ENCODE data around the gene AATF.

AATF gene

DNA sequence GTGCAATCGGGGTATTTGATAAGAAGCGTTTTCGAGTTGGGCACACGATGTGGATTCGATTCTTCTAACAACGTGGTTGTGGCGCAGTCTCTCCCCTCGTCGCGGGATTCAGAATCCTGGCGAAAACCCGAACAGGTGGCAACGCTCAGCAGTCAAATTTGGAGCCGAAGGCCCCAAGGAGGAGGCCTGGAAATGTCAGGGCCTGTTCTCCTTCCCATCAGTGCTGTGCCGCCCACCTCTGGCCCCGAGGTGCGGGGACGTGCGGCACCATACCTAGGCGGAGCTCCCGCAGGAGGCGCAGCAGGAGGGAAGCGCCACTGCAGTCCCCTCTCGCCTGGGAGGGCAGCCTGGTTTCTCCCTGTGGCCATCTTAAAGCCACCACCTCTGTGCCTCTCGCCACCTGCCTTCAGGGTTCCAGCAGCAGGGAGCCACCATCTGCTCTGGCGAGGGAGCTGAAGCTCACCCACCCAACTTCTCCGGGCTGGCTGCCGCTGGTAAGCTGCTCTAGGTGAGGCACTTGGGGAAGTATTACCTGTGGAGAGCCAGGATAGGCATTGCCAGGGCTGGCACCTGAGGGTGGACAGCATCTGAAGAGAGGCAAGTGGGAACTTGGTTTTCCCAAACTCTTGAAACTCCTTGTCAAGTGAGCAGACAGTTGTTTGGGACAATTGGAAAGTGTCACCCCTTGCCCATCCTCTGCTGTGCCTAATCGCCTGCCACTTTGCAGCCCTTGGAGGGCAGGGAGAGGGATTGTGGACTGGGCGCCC is 2.6 kb upstream of the AATF start:
- Histone ChIP-seq H3K27me3 (replicated peaks; ENCODE audit: insufficient read depth, low read length) (peaks cover 68% of the 10 kb centered on the region), H3K4me3 (ENCODE audit: low read length) (no peak overlapping the region)
- no peak for DNase-seq

GRCh38 chr17:36946726-36947091 is 2.0 kb upstream of the AATF start:
- H3K4me2 ChIP-seq (ENCODE audit: low read depth, low read length): no peak overlapping the region

More for the DNA sequence above, 2.6 kb upstream of the AATF start:
- no peak for TF ChIP-seq EZH2phosphoT487 (IDR thresholded peaks at IDR 0.05; ENCODE audit: low read length)
- no peak for TF ChIP-seq CTCF (IDR thresholded peaks at IDR 0.05; ENCODE audit: low read length)
- TF ChIP-seq EZH2 (optimal IDR thresholded peaks at IDR 0.05; ENCODE audit: low read depth, low read length): no peak
- Histone ChIP-seq H3F3A (ENCODE audit: insufficient read depth, low read length) (no peaks in the 10 kb centered on the region), H3K9me3 (replicated peaks; ENCODE audit: insufficient read depth, low read length) (no peaks in the 10 kb centered on the region), H3K36me3 (replicated peaks; ENCODE audit: insufficient read depth, low read length) (0 out of 2 replicates have a peak, but pooled peaks cover 5% of the 10 kb centered on the region), H3K4me1 (ENCODE audit: low read length) (peaks cover 13% of the 10 kb centered on the region; the same call in 1 of the 2 replicates), H3K9ac (ENCODE audit: low read length) (no peak overlapping the region), H3K4me2 (ENCODE audit: low read depth, low read length) (no peak overlapping the region), H4K20me1 (ENCODE audit: insufficient read depth, low read length) (no peaks in the 10 kb centered on the region), H3K79me2 (ENCODE audit: low read length) (peaks cover 23% of the 10 kb centered on the region), H3K9me2 (replicated peaks; ENCODE audit: insufficient read depth, low read length) (no peaks in the 10 kb centered on the region), H2AFZ (ENCODE audit: low read length) (no peak overlapping the region), H3K27ac (ENCODE audit: low read length) (no peak overlapping the region)

DNA sequence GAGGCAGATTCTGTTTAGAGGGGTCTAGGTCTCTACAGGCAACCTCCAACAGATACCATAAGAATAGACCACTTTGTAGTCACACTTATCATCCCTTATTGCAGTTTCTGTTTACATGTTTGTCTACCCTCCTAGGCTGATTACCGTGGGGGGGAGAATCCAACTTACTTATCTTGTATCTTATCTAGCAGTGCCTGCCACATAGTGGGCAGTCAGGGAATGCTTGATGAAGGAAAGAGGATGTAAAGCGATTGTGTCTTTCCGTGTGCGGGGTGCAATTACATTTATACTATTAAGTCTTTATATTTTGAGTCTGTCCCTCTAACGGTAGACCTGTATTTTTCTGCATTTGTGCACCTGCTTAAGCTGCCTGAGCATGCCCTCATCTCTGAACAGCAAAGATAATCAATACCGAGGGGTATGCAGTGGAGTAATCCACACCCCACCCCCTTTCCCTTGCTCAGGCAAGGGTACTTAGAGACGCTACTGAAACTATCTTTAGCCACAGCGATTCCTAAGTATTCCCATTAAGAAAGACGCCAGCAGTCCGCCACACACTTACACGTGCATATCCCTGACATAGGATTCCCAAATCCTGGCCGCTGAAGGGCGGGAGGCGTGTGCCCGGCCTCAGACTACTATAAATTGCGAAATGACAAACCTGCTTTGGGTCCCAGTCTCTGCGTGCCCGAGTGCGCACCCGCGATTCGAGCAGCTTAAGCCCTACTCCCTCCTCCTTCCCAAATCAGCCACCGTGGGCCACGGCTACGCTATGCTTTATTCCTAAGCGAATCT is 635 bp upstream of the AATF start:
- no peaks in the 10 kb centered on the region for H3F3A ChIP-seq (ENCODE audit: insufficient read depth, low read length)
- H3K9ac ChIP-seq (ENCODE audit: low read length): peak overlapping the region; percentile 94; the same call in 1 of the 2 replicates
- H3K9me3 ChIP-seq (replicated peaks; ENCODE audit: insufficient read depth, low read length): no peaks in the 10 kb centered on the region
- peak overlapping the region; percentile 95 for H3K4me3 ChIP-seq (ENCODE audit: low read length)
- H3K79me2 ChIP-seq (ENCODE audit: low read length): peaks cover 42% of the 10 kb centered on the region
- DNase-seq: no peak
- TF ChIP-seq EZH2 (optimal IDR thresholded peaks at IDR 0.05; ENCODE audit: low read depth, low read length): no peak
- no peak for TF ChIP-seq CTCF (IDR thresholded peaks at IDR 0.05; ENCODE audit: low read length)
- TF ChIP-seq EZH2phosphoT487 (IDR thresholded peaks at IDR 0.05; ENCODE audit: low read length): no peak
- H2AFZ ChIP-seq (ENCODE audit: low read length): peak overlapping the region; percentile 84
- H4K20me1 ChIP-seq (ENCODE audit: insufficient read depth, low read length): no peaks in the 10 kb centered on the region
- no peak overlapping the region for H3K27ac ChIP-seq (ENCODE audit: low read length)
- peak overlapping the region; percentile 94 for H3K4me2 ChIP-seq (ENCODE audit: low read depth, low read length)
- H3K9me2 ChIP-seq (replicated peaks; ENCODE audit: insufficient read depth, low read length): no peaks in the 10 kb centered on the region
- H3K4me1 ChIP-seq (ENCODE audit: low read length): peaks cover 13% of the 10 kb centered on the region; the same call in 1 of the 2 replicates
- peaks cover 13% of the 10 kb centered on the region; the same call in 1 of the 2 replicates for H3K36me3 ChIP-seq (replicated peaks; ENCODE audit: insufficient read depth, low read length)
- H3K27me3 ChIP-seq (replicated peaks; ENCODE audit: insufficient read depth, low read length): peaks cover 49% of the 10 kb centered on the region

More at GRCh38 chr17:36946726-36947091, 2.0 kb upstream of the AATF start:
- DNase-seq: no peak
- peaks cover 29% of the 10 kb centered on the region for H3K79me2 ChIP-seq (ENCODE audit: low read length)
- TF ChIP-seq EZH2phosphoT487 (IDR thresholded peaks at IDR 0.05; ENCODE audit: low read length) (no peak), EZH2 (optimal IDR thresholded peaks at IDR 0.05; ENCODE audit: low read depth, low read length) (no peak), CTCF (IDR thresholded peaks at IDR 0.05; ENCODE audit: low read length) (no peak)
- H3K4me3 ChIP-seq (ENCODE audit: low read length): no peak overlapping the region
- H2AFZ ChIP-seq (ENCODE audit: low read length): no peak overlapping the region
- peaks cover 63% of the 10 kb centered on the region for H3K27me3 ChIP-seq (replicated peaks; ENCODE audit: insufficient read depth, low read length)
- H3K27ac ChIP-seq (ENCODE audit: low read length): no peak overlapping the region
- H3K36me3 ChIP-seq (replicated peaks; ENCODE audit: insufficient read depth, low read length): peaks cover 5% of the 10 kb centered on the region; the same call in 1 of the 2 replicates
- H3F3A ChIP-seq (ENCODE audit: insufficient read depth, low read length): no peaks in the 10 kb centered on the region
- H3K9me3 ChIP-seq (replicated peaks; ENCODE audit: insufficient read depth, low read length): no peaks in the 10 kb centered on the region
- H3K9me2 ChIP-seq (replicated peaks; ENCODE audit: insufficient read depth, low read length): no peaks in the 10 kb centered on the region
- peaks cover 13% of the 10 kb centered on the region; the same call in 1 of the 2 replicates for H3K4me1 ChIP-seq (ENCODE audit: low read length)
- H4K20me1 ChIP-seq (ENCODE audit: insufficient read depth, low read length): no peaks in the 10 kb centered on the region
- H3K9ac ChIP-seq (ENCODE audit: low read length): no peak overlapping the region
